ENCODE measurements around the gene FGGY. TPM values are rescaled to one million over a fixed set of nuclear protein-coding genes. Genes with fewer than 3 reads are reported as not detected.
"Not testable (repeated sequence)": the region's sequence is repeated elsewhere in the genome, so short reads cannot be mapped to it uniquely, and the experiment has no call there.

Gene FGGY, protein sequence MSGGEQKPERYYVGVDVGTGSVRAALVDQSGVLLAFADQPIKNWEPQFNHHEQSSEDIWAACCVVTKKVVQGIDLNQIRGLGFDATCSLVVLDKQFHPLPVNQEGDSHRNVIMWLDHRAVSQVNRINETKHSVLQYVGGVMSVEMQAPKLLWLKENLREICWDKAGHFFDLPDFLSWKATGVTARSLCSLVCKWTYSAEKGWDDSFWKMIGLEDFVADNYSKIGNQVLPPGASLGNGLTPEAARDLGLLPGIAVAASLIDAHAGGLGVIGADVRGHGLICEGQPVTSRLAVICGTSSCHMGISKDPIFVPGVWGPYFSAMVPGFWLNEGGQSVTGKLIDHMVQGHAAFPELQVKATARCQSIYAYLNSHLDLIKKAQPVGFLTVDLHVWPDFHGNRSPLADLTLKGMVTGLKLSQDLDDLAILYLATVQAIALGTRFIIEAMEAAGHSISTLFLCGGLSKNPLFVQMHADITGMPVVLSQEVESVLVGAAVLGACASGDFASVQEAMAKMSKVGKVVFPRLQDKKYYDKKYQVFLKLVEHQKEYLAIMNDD
- polyA plus RNA-seq (ENCODE audit: insufficient read length in 10 of 10) = 10 to 100 TPM in 9 of 10 donors, 1 to 10 TPM in 1; 9.1 to 15.3 (median 12.5) TPM
- long read RNA-seq, donor 1 = 0 reads
- long read RNA-seq, donor 2 = 0 reads
- long read RNA-seq, donor 3 = 0 reads
- long read RNA-seq, donor 4, partial matches to known transcripts = 7 of 7 reads
- long read RNA-seq, donor 4, other reads (novel, unspliced or antisense) = 0 of 7 reads
- long read RNA-seq, donor 5, partial matches to known transcripts = 0 of 2 reads
- long read RNA-seq, donor 5, other reads (novel, unspliced or antisense) = 0 of 2 reads
- long read RNA-seq, donor 6, partial matches to known transcripts = 0 of 1 reads
- long read RNA-seq, donor 6, other reads (novel, unspliced or antisense) = 0 of 1 reads
- long read RNA-seq, donor 7, partial matches to known transcripts = 5 of 5 reads
- long read RNA-seq, donor 7, other reads (novel, unspliced or antisense) = 0 of 5 reads
- long read RNA-seq, donor 8 = 0 reads
- long read RNA-seq, donor 9 = 0 reads

DNA sequence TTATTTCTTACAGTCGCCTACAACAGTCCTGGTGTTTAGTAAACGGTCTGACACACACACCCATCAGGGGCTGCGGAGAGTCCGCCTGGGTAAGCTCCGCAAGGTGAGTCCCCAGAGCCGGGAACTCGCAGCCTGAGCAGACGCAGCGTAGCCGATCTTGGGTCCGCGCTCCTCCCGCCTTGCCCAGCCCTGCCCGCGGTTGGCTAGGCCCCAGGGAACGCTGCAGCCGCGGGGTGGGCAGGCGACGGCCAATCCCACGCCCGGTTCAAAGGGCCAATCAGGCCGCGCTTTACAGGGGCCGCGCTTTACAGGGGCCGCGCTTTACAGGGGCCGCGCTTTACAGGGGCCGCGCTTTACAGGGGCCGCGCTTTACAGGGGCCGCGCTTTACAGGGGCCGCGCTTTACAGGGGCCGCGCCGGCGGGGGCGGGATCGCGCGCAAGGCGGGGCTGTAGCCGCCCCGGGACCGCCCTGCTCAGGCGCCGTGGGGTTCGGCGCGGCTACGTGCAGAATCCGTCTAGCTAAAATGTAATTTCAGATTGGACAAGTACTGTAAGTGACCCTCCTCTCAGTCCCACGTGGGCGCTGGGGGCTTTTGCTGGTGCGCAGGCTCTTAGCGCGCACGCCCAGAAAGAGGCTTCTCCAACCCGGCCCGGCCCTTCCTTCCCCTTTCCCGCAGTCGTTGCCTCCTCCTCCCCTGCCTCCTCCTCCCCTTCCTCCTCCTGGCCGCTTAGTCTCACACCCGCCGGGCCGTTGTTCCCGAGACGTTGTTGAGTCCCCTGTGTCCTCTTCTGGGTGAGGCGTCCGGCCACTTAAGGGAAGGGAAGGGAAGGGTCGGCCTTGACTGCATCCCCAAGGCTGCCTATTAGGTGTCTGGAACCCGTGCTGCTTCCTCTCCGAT is at the start of gene FGGY:
Gene FGGY (plus strand): TSS at position 737 of the 899 bp plus-strand sequence. CDS start 24,456 bp downstream, outside the sequence.
- peak; percentile 98 to 99 (median 98) for DNase-seq

- DNase-seq = no peak
Measured at GRCh38 chr1:59248758-59249157, 48.1 kb upstream of the FGGY start.

- peak in 1 of 3 donors; percentile 63 for DNase-seq
Measured at GRCh38 chr1:59249396-59250137, 47.3 kb upstream of the FGGY start.

DNA sequence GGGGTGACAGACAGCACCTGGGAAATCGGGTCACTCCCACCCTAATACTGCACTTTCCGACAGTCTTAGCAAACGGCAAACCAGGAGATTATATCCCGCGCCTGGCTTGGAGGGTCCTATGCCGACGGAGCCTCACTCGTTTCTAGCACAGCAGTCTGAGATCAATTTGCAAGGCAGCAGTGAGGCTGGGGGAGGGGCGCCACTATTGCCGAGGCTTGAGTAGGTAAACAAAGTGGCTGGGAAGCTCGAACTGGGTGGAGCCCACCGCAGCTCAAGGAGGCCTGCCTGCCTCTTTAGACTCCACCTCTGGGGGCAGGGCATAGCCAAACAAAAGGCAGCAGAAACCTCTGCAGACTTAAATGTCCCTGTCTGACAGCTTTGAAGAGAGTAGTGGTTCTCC is 45.8 kb upstream of the FGGY start:
- not testable (repeated sequence) for DNase-seq

- not testable (repeated sequence) for DNase-seq
Measured at GRCh38 chr1:59256429-59256828, 40.5 kb upstream of the FGGY start.

GRCh38 chr1:59258412-59259032 is 38.4 kb upstream of the FGGY start:
- DNase-seq = no peak

- DNase-seq = peak; percentile 71 to 89 (median 81)
Measured at GRCh38 chr1:59261537-59261936, 35.4 kb upstream of the FGGY start.

- no peak for DNase-seq
Measured at GRCh38 chr1:59262631-59263030, 34.3 kb upstream of the FGGY start.

GRCh38 chr1:59263111-59263510 is 33.8 kb upstream of the FGGY start:
- DNase-seq = no peak

DNA sequence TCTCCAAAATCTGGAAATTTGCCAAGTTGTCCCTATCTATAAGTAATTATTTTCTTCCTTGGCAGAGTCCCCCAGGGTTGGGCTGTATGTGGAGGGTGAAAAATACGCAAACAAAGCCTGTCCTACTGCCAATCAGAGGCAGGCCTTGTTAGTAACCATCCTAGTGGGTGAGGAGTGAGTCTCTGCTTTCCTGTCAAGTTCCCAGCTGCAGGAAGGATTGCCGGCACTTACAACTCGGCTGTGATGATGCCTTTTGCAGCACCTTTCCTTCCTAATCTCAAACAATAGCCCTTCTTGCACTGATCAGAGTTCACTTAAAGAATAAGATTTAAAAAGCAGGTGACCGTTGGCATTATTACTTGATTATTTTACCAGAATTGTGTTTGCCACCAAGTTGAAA is 31.3 kb upstream of the FGGY start:
- no peak for DNase-seq

DNA sequence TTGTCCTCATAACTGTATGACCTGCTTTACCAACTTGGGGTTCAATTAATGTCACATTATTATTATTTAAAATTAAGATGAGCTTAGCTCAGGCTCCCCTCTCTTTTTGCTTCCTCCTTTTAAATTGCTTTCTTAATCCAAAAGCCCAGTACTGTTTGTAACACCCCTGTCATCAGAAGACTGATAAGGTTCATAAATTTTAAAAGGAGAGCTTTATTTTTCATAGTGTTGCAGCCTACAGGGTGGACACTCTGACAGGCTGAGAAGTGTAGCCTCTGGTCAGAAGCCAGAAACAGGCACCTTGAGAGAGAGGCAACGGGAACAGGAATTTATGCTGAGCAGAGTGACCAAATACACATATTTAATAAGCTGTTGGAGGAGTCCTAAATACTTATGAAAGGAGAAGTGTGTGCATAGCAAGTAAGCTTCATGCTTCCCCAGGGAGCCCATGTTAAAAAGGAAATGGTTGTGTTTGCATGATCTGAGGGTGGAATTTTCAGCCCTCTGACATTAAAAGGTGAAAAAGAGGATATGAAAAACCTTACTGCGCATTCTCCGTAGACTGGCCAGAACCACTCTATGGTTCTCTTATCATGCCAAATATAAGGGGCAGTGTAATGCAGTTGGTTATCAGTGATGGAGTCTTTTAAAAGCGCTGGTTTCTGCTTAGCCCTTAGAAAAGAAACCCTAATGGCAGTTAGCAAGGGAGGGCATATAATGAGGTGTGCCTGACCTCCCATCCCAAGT is 30.5 kb upstream of the FGGY start:
- DNase-seq = peak in 1 of 3 donors; percentile 55

- no peak for DNase-seq
Measured at GRCh38 chr1:59266927-59267293, 30.0 kb upstream of the FGGY start.

- no peak for DNase-seq
Measured at GRCh38 chr1:59268406-59268805, 28.5 kb upstream of the FGGY start.

DNA sequence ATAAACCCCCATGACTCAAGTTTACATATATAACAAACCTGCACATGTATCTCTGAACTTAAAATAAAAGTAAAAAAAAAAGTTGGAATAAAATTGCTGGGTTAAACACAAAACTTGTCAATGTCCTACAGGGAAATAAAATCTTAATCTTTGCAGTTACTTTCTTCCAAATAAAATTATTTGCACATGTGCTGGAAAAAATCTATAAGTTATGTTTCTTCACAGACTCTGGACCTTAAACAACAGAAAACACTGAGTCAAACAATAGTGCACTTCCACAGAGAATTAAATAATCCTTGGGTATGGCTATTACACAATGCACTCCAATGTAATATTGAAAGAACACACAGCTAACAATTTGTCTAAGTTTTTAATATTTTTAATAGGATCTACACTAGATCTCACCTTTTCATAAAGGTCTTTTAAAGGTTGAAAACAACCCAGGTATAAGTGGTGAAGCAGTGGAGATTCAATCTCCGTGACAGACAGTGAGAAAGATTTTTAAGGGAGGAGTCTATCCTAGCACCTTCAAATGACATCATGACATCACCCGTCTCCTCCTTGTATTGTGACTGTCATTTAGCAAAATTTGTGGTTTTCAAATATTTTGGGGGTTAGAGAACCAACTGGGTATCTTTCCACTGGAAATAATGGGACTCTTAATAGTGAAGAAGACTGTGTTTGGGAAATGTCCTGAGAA is 25.2 kb upstream of the FGGY start:
- DNase-seq = no peak

GRCh38 chr1:59272507-59272906 is 24.4 kb upstream of the FGGY start:
- no peak for DNase-seq

GRCh38 chr1:59276439-59276851 is 20.4 kb upstream of the FGGY start:
- no peak for DNase-seq

DNA sequence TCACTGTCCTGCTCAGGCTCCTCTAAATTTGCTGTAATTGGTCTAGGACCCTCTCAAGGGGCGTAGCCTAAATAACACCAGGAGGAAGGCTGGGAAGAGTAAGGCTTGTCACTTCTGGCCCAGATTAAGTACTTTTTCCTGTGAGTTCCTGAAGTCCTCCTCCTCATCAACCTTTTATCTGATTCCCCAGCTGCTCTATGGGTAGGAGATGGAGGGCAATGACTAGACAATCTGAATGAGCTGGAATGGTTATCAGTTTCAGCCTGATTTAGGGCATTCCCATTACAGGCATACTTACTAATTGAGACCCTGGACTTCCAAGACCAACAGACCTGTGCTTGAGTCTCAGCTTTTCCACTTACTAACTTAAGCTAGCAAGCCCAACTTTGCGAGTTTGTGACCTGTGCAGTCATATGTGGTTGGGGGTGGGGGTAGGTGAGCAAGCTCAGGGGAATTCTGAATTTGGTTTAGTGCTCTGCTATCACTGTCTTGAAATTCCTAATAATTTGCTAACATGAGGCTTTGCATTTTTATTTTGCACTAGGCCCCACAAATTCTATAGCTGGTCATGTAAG is 18.0 kb upstream of the FGGY start:
- no peak for DNase-seq

DNA sequence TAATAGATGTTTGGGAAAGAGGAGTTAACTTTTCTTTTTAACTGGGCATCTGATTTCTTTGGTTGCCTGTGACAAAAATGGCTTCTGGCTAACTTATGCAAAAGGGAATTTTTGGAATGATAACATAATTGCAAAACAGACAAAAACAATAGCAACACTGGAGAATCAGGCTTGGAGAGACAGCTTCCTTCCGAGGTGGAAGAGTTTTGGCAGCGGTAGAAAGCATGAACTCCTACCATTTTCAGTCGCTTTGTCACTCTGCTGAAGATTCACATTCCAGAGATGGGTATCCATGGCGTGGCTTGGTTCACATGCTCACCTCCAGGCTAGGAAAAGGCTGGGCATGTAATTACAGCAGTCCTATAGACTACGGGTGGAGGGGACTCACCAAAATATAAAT is 17.2 kb upstream of the FGGY start:
- no peak for DNase-seq

Data from muscle of back (tissue), 13 donors.